Gastroesophageal sphincter (tissue), 4 donors: ENCODE data around the gene IFNA8. TPM values are rescaled to one million over a fixed set of nuclear protein-coding genes. Genes with fewer than 3 reads are reported as not detected.
A peak's percentile ranks its signal among the peaks of the same experiment; 100 is the strongest.

Experiments
- ATAC-seq: fragments of 150-250 bp; one replicate; pipeline ENCODE4 v1.9.1; 2016; ENCODE audit warnings: mild to moderate bottlenecking, moderate library complexity
- H3K27ac ChIP-seq, 4 donors: fragments of 200-600 bp; sonication (generic) in 3 of 4; 1 replicate in 3 of 4; 2 replicates in 1 of 4; pipeline ENCODE4 v1.5.1; 2016 to 2019
- H3K27me3 ChIP-seq: fragments of 200-600 bp; sonication (generic); one replicate; pipeline ENCODE4 v1.5.1; 2019
- H3K36me3 ChIP-seq, 2 donors: fragments of 200-600 bp; sonication (generic); one replicate each; pipeline ENCODE4 v1.5.1; 2019; ENCODE audit warnings: control low read depth in 1 of 2
- H3K4me1 ChIP-seq, 3 donors: fragments of 200-600 bp; sonication (generic); 1 replicate in 2 of 3; 2 replicates in 1 of 3; pipeline ENCODE4 v1.5.1; 2016 to 2019; ENCODE audit warnings: control low read depth in 2 of 3
- H3K4me3 ChIP-seq, 2 donors: fragments of 200-600 bp; sonication (generic); one replicate each; pipeline ENCODE4 v1.5.1; 2019; ENCODE audit warnings: mild to moderate bottlenecking in 1 of 2, moderate library complexity in 1 of 2
- H3K9me3 ChIP-seq, 3 donors: fragments of 200-600 bp; sonication (generic); one replicate each; pipeline ENCODE4 v1.5.1; 2017 to 2019; ENCODE audit warnings: control low read depth in 2 of 3
- CTCF ChIP-seq, 4 experiments: fragments of 200-600 bp in 2 of 4; fragments of 450-650 bp in 2 of 4; sonication (generic) in 1 of 4; IDR thresholded peaks; one replicate each; pipeline ENCODE4 v1.5.1; 2017 to 2019; ENCODE audit warnings: antibody characterized with exemption in 4 of 4, mild to moderate bottlenecking in 2 of 4, moderate library complexity in 2 of 4
- EP300 ChIP-seq: sonication (generic); formaldehyde crosslinking; IDR thresholded peaks from one replicate; pipeline ENCODE4 v1.6.1; 2017; ENCODE audit warnings: antibody characterized with exemption, mild to moderate bottlenecking
- POLR2A ChIP-seq, 2 donors: fragments of 450-650 bp; IDR thresholded peaks; one replicate each; pipeline ENCODE4 v1.6.1; 2017; ENCODE audit warnings: antibody characterized with exemption in 2 of 2, mild to moderate bottlenecking in 2 of 2, moderate library complexity in 1 of 2
- POLR2AphosphoS5 ChIP-seq: sonication (generic); formaldehyde crosslinking; IDR thresholded peaks from one replicate; pipeline ENCODE4 v1.6.1; 2017; ENCODE audit warnings: antibody characterized with exemption
- WGBS, 2 donors: methylation state at CpG; one replicate each; pipeline ENCODE4 v1.1.5; 2018; ENCODE audit warnings: low coverage in 1 of 2; 5-methylcytosine and 5-hydroxymethylcytosine counted together
- total RNA-seq, 4 donors: library from RNA; depleted of rRNA; stranded (reverse); fragments of >200 nt; gene quantifications; one replicate each; pipeline ENCODE4 v1.1.0, GENCODE V29; 2016

The IFNA8 gene
- total RNA-seq, 4 donors from 2014 or later, result not detected

GRCh38 chr9:21383627-21384026, 25.3 kb upstream of the IFNA8 start:
- Histone ChIP-seq H3K27me3 (peaks cover 20% of the 10 kb centered on the region), H3K9me3 (no peaks in the 10 kb centered on the region), H3K4me3 (no peak overlapping the region), H3K36me3 (no peaks in the 10 kb centered on the region), H3K4me1 (no peaks in the 10 kb centered on the region), H3K27ac (no peak overlapping the region)
- 66 to 69% methylated on average over 4 of the region's 4 CpGs for WGBS, 2 donors
- ATAC-seq, result no peak
- TF ChIP-seq CTCF (IDR thresholded peaks at IDR 0.05) (no peak), EP300 (no peak), POLR2AphosphoS5 (no peak), POLR2A (IDR thresholded peaks at IDR 0.05) (no peak)

- 53 to 56% methylated on average over 1 of the region's 1 CpG for WGBS, 2 donors
- TF ChIP-seq POLR2A (IDR thresholded peaks at IDR 0.05) (no peak), POLR2AphosphoS5 (no peak), EP300 (no peak), CTCF (IDR thresholded peaks at IDR 0.05) (no peak)
Observed at GRCh38 chr9:21385131-21385670, 23.7 kb upstream of the IFNA8 start, which contains the start of gene IFNA2. TSS of gene IFNA2 (minus strand) at chr9:21385398. CDS start at chr9:21385329, 69 bp downstream.

GRCh38 chr9:21392270-21392669, 16.6 kb upstream of the IFNA8 start:
- Histone ChIP-seq H3K9me3 (no peaks in the 10 kb centered on the region), H3K4me3 (no peak overlapping the region), H3K4me1 (peaks cover 0 to 9% (median 0%) of the 10 kb centered on the region in 3 donors), H3K27ac (no peak overlapping the region), H3K27me3 (peaks cover 78% of the 10 kb centered on the region), H3K36me3 (no peaks in the 10 kb centered on the region)
- ATAC-seq, result no peak
- WGBS, 2 donors, result 80 to 92% methylated on average over 4 to 5 of the region's 6 CpGs
- TF ChIP-seq EP300 (no peak), CTCF (IDR thresholded peaks at IDR 0.05) (no peak), POLR2AphosphoS5 (no peak), POLR2A (IDR thresholded peaks at IDR 0.05) (no peak)

More at GRCh38 chr9:21385131-21385670, 23.7 kb upstream of the IFNA8 start, which contains the start of gene IFNA2:
- ATAC-seq, result no peak
- H3K4me1 ChIP-seq, result no peaks in the 10 kb centered on the region
- no peaks in the 10 kb centered on the region for H3K36me3 ChIP-seq
- H3K27ac ChIP-seq, result no peak within 1 kb of the TSS
- H3K27me3 ChIP-seq, result peaks cover 22% of the 10 kb centered on the region
- no peak within 1 kb of the TSS for H3K4me3 ChIP-seq
- no peaks in the 10 kb centered on the region for H3K9me3 ChIP-seq

DNA sequence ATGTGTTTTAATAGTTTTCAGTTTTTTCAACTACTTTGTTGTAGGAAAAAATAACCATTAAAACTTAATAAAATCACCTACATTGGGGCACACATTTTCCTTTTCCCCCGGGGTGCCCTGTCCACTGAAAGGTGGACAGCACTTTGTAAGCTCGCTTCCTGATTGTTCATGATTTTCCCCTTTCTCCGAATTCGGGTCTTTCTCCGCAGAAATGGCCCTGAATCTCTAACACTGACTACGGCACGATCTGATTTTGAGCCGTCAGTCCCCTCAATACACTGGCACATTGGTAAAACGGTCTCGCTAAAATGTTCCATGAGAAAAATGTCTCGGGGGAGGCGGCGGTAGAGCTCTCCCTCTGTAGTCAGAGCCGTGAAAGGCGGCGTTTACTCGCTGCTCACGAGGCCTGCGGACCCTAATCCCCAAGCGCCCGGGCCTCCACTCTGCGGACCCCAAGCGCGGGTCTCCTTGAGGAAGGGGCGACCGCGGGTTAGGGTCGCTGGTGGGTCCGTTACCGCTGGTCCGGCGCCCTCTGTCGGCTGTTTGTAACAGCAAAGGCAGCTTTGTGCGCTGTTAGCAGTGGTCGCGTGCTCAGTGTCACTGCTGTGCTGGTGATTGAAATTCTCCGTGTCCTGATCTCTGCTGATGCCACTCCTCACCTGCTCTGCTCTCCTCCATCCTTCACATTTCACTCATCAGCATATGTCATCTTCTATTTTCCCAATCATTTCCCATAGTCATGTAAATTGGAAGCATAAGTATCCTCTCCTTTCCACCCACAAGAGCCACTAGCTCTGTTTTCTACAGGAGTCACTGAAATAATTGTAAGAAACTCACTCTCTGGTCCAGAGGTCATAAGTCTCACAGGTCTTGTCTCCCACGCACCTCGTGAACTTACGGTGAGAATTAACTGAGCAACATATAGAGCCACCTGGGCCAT, 12.9 kb upstream of the IFNA8 start:
- 7 to 19% methylated on average over 11 to 32 of the region's 40 CpGs for WGBS, 2 donors
- H3K4me3 ChIP-seq, result peak overlapping the region; percentile 11 to 50
- peaks cover 76% of the 10 kb centered on the region for H3K27me3 ChIP-seq
- H3K4me1 ChIP-seq, result peaks cover 0 to 9% (median 0%) of the 10 kb centered on the region in 3 donors
- H3K27ac ChIP-seq, result peak overlapping the region in 1 of 4 donors; percentile 10
- TF ChIP-seq POLR2A (IDR thresholded peaks at IDR 0.05) (no peak), CTCF (IDR thresholded peaks at IDR 0.05) (peak; percentile 43 to 85 (median 51))
- H3K9me3 ChIP-seq, result no peaks in the 10 kb centered on the region
- H3K36me3 ChIP-seq, result no peaks in the 10 kb centered on the region
- peak; percentile 72 for ATAC-seq
